Measurements from ENCODE around the gene SRSF7.
"Not testable (repeated sequence)": the region's sequence is repeated elsewhere in the genome, so short reads cannot be mapped to it uniquely, and the experiment has no call there.

Gene SRSF7

GRCh38 chr2:38731684-38732221 lies 19.4 kb downstream of the SRSF7 start:
- DNase-seq (ENCODE audit: low read depth in 2 of 2), result no peak

- no peak for DNase-seq (ENCODE audit: low read depth in 2 of 2)
Measured at GRCh38 chr2:38731090-38731489, 20.1 kb downstream of the SRSF7 start.

- DNase-seq (ENCODE audit: low read depth in 2 of 2), result no peak
Measured at GRCh38 chr2:38728694-38729093, 22.5 kb downstream of the SRSF7 start.

GRCh38 chr2:38727661-38728060 lies 23.5 kb downstream of the SRSF7 start:
- no peak for DNase-seq (ENCODE audit: low read depth in 2 of 2)

GRCh38 chr2:38723173-38723572 lies 28.0 kb downstream of the SRSF7 start:
- DNase-seq (ENCODE audit: low read depth in 2 of 2), result no peak

- peak; percentile 26 to 27 for DNase-seq (ENCODE audit: low read depth in 2 of 2)
Measured at GRCh38 chr2:38722271-38723061, 28.7 kb downstream of the SRSF7 start.

GRCh38 chr2:38720613-38721241 lies 30.4 kb downstream of the SRSF7 start:
- no peak for DNase-seq (ENCODE audit: low read depth in 2 of 2)

- no peak for DNase-seq (ENCODE audit: low read depth in 2 of 2)
Measured at GRCh38 chr2:38719706-38720105, 31.5 kb downstream of the SRSF7 start.

GRCh38 chr2:38718601-38719000 lies 32.6 kb downstream of the SRSF7 start:
- no peak for DNase-seq (ENCODE audit: low read depth in 2 of 2)

GRCh38 chr2:38716185-38716584 lies 35.0 kb downstream of the SRSF7 start:
- DNase-seq (ENCODE audit: low read depth in 2 of 2), result no peak

- DNase-seq (ENCODE audit: low read depth in 2 of 2), result not testable (repeated sequence)
Measured at GRCh38 chr2:38714941-38715340, 36.2 kb downstream of the SRSF7 start.

GRCh38 chr2:38713338-38713737 lies 37.8 kb downstream of the SRSF7 start:
- no peak for DNase-seq (ENCODE audit: low read depth in 2 of 2)

- no peak for DNase-seq (ENCODE audit: low read depth in 2 of 2)
Measured at GRCh38 chr2:38712871-38713270, 38.3 kb downstream of the SRSF7 start.

GRCh38 chr2:38712413-38712812 lies 38.7 kb downstream of the SRSF7 start:
- DNase-seq (ENCODE audit: low read depth in 2 of 2), result no peak

GRCh38 chr2:38711558-38711957 lies 39.6 kb downstream of the SRSF7 start:
- DNase-seq (ENCODE audit: low read depth in 2 of 2), result no peak

- no peak for DNase-seq (ENCODE audit: low read depth in 2 of 2)
Measured at GRCh38 chr2:38709567-38710194, 41.5 kb downstream of the SRSF7 start.

GRCh38 chr2:38708900-38709566 lies 42.1 kb downstream of the SRSF7 start:
- no peak for DNase-seq (ENCODE audit: low read depth in 2 of 2)

- DNase-seq (ENCODE audit: low read depth in 2 of 2), result not testable (repeated sequence)
Measured at GRCh38 chr2:38708491-38708890, 42.7 kb downstream of the SRSF7 start.

- DNase-seq (ENCODE audit: low read depth in 2 of 2), result no peak
Measured at GRCh38 chr2:38706846-38707345, 44.3 kb downstream of the SRSF7 start.

GRCh38 chr2:38704664-38705063 lies 46.5 kb downstream of the SRSF7 start:
- DNase-seq (ENCODE audit: low read depth in 2 of 2), result no peak

- DNase-seq (ENCODE audit: low read depth in 2 of 2), result not testable (repeated sequence)
Measured at GRCh38 chr2:38703336-38703735, 47.8 kb downstream of the SRSF7 start.

- DNase-seq (ENCODE audit: low read depth in 2 of 2), result no peak
Measured at GRCh38 chr2:38702413-38702812, 48.7 kb downstream of the SRSF7 start.

Measured in stimulated activated CD8-positive, alpha-beta memory T cell treated with anti-CD3 and anti-CD28 coated beads, Interleukin-15, amount 100 ng/mL, for 4 hours (primary cell).